ENCODE results near the gene SMURF2. TPM values are rescaled to one million over a fixed set of nuclear protein-coding genes. Genes with fewer than 3 reads are reported as not detected.
"Not testable (repeated sequence)": the region's sequence is repeated elsewhere in the genome, so short reads cannot be mapped to it uniquely, and the experiment has no call there.

SMURF2 gene
- total RNA-seq, 1 experiment from 2014 or later: 50.8 TPM

DNA sequence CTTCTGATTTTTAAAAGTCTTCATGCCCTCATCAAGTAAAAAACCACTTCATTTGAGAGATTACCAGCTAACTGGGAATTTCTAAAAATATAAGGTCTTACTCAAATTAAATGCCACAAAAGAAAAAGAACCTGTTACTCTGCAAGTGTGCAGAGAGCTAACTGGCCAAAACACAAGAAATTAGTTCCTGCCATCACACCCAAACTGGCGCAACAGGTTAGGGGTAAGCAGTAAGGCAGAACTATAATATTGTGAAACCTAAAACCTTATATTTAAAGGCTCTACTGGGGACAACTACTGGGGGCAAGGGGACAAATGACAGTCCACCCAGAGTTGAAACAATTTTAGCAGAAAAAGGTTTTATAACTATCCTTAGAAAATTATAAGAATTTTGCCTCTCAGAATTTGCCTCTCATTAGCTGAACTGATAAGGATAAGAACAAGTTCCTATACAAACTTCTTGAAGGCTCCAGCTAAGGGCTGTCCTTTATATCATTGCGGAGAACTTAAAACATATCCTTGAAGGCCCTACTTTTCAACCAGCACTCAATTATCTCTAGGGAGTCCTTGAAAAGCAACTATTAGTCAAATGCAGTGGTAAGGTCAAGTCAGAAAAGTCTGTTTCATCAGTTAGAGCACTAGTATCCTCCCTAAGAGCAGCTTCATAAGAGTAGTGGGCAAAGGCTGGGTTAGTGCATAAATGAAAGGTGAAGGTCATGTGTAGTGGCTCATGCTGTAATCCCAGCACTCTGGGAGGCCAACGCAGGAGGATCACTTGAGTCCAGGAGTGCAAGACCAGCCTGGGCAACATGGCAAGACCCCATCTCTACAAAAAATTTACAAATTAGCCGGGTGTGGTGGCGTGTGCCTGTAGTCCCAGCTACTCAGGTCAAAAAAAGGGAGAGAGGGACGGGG is 31.5 kb downstream of the SMURF2 start:
- no peak for DNase-seq (ENCODE audit: low spot score)

- no peak for DNase-seq (ENCODE audit: low spot score)
Measured at GRCh38 chr17:64628641-64629040, 33.5 kb downstream of the SMURF2 start.

GRCh38 chr17:64627797-64628196 is 34.3 kb downstream of the SMURF2 start:
- no peak for DNase-seq (ENCODE audit: low spot score)

DNA sequence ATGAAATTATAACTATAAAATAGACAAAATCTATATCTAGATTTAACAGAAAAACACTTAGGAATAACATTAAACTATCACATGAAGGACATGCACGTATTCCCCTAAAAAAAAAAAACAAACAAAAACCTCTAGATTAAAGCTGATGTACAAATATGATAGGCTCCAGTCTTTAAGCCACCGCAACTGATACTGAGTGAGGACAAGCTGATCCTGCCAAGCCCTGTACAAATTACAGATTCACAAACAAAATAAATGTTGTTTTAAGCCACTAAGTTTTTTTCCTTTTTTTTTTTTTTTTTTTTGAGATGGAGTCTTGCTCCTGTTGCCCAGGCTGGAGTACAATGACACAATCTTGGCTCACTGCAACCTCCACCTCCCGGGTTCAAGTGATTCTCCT is 35.3 kb downstream of the SMURF2 start:
- DNase-seq (ENCODE audit: low spot score): no peak

DNA sequence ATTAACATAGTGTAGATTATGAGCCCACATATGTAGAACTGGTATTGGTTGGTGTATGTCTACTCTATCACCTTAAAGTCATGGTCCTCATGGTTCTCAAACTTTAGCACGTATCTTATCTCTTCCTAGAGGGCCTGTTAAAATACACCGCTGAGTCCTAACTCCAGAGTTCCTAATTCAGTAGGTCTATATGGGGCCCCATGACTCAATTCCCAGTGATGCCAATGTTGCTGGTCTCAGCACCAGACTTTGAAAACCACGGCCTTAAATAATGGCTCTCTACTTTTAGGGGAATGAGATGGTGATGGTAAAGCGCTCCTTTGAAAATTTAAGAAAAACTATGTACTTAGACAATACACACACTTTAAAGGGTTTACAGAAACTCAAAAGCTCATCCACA is 36.6 kb downstream of the SMURF2 start:
- no peak for DNase-seq (ENCODE audit: low spot score)

- DNase-seq (ENCODE audit: low spot score): peak; percentile 93
Measured at GRCh38 chr17:64622931-64623654, 39.0 kb downstream of the SMURF2 start.

GRCh38 chr17:64621772-64622171 is 40.3 kb downstream of the SMURF2 start:
- DNase-seq (ENCODE audit: low spot score): no peak

DNA sequence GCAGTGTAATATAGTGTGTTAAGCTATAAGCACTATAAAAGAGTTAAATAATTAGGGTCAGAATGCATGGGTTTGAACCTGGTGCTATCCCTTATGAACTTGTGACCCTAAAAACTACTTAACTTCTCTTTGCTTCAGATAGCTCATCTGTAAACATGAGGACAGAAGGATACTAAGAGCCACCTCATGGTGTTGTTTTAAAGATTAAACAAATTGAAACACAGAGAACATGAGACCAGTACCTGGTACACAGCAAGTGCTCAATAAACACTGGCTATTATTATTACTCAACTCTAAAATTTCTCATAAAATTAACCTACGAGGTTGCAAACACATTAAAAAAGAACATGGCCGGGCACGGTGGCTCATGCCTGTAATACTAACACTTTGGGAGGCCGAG is 43.3 kb downstream of the SMURF2 start:
- DNase-seq (ENCODE audit: low spot score): no peak

- no peak for DNase-seq (ENCODE audit: low spot score)
Measured at GRCh38 chr17:64617125-64617780, 44.9 kb downstream of the SMURF2 start.

DNA sequence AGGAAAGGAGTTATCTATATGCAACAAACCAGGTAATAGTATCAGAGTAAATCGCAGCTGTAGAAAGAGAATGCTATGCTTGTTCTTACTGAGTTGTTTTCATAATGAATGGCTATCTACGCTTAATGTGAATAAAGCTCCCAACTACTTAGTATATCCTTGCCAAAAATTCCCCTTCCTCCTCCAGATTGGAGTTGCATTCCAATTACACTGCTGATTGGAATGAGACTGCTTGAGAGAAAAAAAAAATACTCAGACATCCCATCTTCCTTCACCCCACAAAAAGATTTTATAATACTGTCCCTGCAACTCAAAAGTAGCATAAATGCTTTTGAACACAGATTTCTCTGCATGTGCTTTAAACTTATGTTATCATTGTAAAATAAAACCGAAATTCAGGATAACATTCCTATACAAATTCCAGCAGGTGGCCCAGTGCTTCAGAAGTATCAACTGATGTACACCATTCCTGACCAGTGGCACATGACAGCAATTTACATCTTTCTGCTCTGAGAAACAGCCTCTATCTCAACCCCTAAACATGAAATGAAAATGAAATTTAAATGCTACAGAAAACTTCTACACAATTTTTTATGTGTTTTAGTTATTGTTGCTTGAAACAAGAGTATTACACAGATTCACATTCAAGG is 47.0 kb downstream of the SMURF2 start:
- peak; percentile 33 for DNase-seq (ENCODE audit: low spot score)

DNA sequence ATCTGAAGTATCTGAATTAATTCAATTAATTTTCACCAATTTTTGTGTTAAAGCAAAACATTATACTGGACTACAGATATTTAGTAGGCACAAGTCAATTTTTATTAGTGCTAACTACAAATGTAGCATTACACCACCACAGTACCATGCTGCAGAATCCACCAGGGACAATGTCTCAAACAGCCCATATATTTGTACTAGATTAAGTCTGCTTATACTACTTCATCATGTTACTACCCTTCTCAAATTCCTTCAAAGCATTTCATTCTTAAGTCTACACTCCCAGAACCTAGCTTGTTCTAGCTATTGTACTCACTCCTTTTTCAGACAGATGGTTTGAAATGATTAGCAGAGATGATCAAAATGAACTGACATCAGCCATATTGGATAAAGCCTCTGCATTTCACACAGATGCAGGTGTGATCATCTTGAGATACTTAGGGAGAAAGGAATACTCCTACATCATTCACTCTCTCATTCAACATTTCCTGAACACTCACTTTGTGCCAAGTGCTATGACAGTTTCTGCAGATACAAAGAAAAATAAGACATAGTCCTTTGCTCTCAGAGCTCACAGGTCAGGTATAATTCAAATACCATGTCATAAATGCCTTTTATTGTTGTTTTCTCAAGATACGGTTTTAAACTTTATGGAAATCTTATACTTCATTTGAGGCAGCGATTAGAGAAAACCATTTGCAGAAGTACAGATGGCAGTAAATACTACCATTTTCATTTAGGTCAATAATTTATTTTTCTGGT is 47.7 kb downstream of the SMURF2 start:
- no peak for DNase-seq (ENCODE audit: low spot score)

GRCh38 chr17:64611369-64611768 is 50.7 kb downstream of the SMURF2 start:
- no peak for DNase-seq (ENCODE audit: low spot score)

- DNase-seq (ENCODE audit: low spot score): not testable (repeated sequence)
Measured at GRCh38 chr17:64610244-64610643, 51.9 kb downstream of the SMURF2 start.

DNA sequence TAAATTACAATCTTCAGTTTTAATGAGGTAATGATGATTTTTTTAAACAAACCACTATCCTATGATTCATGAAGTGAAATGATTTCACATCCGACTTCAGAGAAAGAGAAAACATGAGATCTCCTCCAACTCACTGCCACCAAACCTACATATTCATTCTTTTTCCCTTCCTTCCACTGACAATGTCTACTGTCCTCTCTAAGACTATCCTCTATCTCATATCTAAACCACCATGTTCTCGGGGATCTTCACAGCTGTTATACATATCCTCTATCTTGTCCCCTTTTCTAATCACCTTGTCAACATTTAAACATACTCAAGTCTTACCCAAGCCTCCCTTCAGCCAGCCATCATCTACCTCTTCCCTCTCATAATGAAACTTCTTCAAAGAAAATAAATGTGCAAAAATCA is 53.5 kb downstream of the SMURF2 start:
- no peak for DNase-seq (ENCODE audit: low spot score)

- DNase-seq (ENCODE audit: low spot score): no peak
Measured at GRCh38 chr17:64607862-64608565, 54.1 kb downstream of the SMURF2 start.

DNA sequence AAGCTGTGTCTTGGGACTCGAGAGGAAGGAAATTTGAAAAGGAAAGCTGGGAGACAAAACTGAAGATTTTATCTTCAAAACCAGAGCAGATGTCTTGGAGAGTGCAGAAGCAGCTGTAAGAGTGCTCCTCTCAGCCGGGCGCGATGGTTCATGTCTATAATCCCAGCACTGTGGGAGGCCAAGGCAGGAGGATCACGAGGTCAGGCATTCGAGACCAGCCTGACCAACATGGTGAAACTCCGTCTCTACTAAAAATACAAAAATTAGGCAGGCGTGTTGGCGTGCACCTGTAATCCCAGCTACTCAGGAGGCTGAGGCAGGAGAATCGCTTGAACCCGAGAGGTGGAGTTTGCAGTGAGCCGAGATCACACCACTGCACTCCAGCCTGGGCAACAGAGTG is 57.6 kb downstream of the SMURF2 start:
- DNase-seq (ENCODE audit: low spot score): not testable (repeated sequence)

DNA sequence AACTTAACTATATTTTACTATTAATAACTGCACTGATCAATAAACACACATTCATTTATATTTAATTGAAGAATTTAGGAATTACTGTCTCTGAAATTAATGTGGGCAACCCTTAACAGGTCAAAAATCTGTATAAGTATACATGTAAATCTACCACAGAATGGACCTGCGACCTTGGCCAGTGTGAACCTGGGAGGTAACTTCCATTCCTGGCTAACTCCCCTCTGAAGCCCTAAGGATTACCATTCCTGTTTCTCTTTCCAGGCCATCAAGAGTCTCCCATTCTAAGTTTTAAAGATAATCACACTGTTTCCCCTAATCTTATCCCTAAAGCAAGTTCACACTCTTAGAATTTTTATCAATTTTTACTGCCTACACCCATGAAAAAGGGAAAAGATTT is 58.1 kb downstream of the SMURF2 start:
- DNase-seq (ENCODE audit: low spot score): no peak

- no peak for DNase-seq (ENCODE audit: low spot score)
Measured at GRCh38 chr17:64599827-64600226, 62.3 kb downstream of the SMURF2 start.

DNA sequence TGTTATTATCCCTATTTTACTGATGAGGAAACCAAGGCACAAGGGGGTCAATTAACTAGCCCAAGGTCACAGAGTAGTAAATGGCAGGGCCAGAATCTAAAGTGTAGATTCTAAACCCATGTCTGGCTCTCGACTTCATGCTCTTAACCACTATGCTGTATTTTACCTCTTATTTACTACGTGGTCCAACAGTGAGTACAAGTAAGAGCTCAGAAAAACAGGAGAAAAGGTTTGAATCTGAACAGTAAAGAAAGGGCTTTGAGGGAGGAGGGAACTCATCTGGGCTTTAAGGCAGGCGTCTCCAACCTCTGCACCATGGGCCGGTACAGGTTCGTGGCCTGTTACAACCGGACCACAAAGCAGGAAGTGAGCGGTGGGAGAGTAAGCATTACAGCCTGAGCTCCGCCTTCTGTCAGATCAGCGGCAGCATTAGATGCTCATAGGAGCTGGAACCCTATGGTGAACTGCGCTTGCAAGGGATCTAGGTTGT is 62.9 kb downstream of the SMURF2 start:
- DNase-seq (ENCODE audit: low spot score): no peak

GRCh38 chr17:64598672-64599071 is 63.4 kb downstream of the SMURF2 start:
- no peak for DNase-seq (ENCODE audit: low spot score)
